SKM-1 treated with dmso at 0.1 percent for 144 hours (cell line): ENCODE measurements around the gene PACS1.
A peak's percentile ranks its signal among the peaks of the same experiment; 100 is the strongest.
"Not testable (repeated sequence)": the region's sequence is repeated elsewhere in the genome, so short reads cannot be mapped to it uniquely, and the experiment has no call there.

Experiments used
- DNase-seq: peaks from one replicate; lab custom pipeline; 2025; ENCODE audit not compliant: unreplicated experiment; lab: John Stamatoyannopoulos, UW

The PACS1 gene

GRCh38 chr11:66072518-66072917 lies 2.4 kb downstream of the PACS1 start:
- DNase-seq: no peak

GRCh38 chr11:66073669-66074068 lies 3.6 kb downstream of the PACS1 start:
- DNase-seq: no peak

GRCh38 chr11:66075273-66075672 lies 5.2 kb downstream of the PACS1 start:
- no peak for DNase-seq

DNA sequence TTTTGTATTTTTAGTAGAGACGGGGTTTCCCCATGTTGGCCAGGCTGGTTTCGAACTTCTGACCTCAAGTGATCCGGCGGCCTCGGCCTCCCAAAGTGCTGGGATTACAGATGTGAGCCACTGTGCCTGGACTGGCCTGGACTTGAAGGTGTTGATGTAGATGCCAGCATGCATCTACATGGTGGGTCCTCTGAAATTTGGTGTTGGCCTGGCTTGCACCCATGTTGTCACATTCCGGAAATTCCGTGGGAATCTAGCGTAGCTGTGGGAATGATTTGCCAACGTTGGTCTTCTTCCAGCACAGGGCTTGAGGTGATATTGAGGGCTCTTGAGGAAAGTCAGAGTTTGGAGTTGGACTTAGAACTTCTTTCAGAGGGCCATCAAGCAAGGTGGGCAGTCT lies 6.5 kb downstream of the PACS1 start:
- DNase-seq: no peak

DNA sequence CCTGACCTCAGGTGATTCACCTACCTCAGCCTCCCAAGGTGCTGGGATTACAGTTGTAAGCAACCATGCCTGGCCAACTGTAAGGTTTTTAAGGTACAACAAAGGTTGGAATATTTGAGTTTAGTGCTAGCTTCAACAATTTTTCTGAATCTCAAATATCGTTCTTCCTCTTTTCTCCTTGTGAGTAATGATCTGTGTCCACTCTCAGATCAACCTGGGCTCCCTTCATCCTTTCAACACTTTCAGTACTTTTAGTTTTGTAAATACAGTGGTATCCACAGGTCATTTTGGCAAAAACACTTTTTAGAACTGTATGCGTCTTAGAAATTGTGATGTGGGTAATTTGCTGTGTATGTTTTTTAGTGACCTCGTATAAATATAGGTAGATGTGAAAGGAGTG lies 7.9 kb downstream of the PACS1 start:
- DNase-seq: no peak

- DNase-seq: not testable (repeated sequence)
Measured at GRCh38 chr11:66078949-66079348, 8.9 kb downstream of the PACS1 start.

DNA sequence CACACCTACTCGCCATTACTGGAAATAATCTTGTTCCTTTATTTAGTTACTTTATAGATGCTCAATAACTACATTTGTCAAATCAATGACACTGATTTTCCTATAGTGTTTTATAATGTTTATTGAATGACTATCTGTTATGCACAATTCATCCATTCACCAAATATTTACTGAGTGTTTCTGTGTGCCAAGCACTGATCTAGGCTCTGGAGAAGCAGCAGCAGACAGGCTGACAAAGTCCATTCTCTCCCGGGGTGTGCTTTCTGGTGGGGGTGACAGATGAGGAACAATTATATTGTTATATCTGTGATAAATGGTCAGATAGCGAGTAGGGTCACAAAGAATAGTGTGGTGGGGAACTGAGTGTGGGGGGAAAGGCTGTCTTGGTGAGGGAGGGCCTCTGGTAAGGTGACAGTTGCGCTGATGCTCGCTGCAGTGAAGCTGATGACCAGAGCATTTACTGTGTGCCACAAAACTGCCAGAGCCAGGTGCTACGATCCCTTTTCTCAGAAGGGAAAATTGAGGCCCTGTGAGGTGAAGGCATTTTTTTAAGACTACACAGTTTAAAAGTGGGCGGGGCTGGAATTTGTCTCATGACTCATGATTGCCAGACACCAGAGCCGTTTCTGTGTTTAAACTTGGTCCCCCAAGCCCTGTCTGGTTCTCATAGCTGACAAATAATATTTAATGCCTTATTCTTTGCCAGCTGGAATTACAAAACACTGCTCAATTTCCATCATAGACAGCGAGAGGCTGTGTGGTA lies 10.2 kb downstream of the PACS1 start:
- no peak for DNase-seq

DNA sequence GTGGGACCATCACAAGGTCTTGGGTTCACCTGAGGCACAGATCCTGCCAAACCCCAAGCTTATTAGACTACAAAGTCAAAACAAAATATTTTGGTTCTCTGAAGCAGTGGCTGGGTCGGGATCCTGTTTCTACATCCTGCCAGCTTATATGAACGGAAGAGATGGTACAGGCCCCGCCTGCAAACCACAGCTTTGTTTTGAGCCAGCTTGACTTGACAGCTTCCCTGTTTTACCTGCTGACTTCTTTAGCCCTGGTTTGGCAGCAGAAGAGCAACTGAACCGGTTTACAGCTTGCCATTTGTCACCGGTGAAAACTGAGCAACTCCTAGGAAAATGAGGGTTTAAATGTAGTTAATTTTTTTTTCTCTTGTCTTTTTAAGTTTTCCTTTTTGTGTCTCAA lies 11.4 kb downstream of the PACS1 start:
- peak; percentile 88 for DNase-seq

DNA sequence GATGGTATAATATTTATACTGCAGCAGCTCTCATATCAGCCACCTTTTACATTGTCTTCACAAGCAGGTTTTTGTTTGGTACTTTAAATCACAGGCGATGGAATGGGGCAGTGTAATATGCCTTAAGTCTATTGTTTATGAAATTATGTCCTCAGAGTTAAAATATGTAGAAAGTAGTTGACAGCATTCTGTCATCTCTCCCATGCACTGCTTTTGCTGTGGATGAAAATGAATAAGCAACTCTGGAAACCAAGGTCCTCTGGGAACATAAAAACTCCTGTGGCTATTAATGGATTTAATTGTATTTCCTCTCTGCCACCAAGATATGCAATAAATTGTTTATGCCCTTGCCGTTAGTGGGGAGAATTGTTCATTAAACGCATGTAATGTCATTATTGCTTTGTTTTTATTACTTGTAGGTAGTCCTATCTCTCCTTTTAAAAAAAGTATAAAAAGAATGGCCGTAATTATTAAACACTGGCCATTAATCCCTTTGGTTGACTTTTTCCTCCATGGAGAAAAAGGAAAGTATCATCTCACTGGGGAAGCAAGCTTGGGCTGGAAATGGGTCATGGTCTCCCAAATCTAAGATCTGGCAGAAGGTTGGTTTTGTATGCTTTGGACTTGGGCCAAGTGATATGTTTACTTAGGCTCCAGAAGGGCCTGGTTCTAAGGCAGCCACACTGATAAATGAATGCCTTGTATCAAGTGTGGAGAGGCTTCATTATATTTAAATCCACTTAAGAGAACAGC lies 13.1 kb downstream of the PACS1 start:
- no peak for DNase-seq

- no peak for DNase-seq
Measured at GRCh38 chr11:66083767-66084166, 13.7 kb downstream of the PACS1 start.

DNA sequence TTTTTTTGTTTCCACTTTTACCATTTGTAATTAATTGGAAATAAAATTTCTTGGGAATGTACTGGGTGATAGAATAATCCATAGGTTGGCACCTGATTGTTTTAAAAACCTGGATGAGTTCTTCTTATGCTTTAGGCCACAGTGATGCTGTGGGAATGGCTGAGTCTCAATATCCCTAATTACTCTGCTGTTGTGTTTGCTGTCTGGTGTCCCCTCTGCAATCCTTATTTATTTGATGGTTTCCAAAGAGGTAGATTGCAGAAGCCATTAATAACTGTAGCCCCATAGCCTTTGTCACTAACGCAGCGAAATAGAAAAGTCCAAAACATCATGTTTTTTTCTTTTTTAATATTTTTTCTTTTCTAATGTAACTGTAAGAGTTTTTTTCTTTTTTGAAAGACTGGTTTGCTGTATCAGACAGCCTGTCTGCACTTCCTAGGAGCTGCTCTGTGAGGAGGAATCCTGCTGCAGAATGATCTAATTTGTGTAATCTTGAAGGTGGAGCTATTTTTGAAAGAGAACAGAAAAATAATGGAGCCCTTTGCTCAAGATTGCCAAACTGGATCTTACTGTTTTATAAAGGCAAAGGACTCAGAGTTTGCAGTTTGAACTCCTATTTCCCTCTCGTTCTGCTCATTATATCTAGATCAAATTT lies 14.9 kb downstream of the PACS1 start:
- no peak for DNase-seq

- DNase-seq: no peak
Measured at GRCh38 chr11:66087148-66087908, 17.3 kb downstream of the PACS1 start.

- no peak for DNase-seq
Measured at GRCh38 chr11:66089067-66089466, 19.0 kb downstream of the PACS1 start.

DNA sequence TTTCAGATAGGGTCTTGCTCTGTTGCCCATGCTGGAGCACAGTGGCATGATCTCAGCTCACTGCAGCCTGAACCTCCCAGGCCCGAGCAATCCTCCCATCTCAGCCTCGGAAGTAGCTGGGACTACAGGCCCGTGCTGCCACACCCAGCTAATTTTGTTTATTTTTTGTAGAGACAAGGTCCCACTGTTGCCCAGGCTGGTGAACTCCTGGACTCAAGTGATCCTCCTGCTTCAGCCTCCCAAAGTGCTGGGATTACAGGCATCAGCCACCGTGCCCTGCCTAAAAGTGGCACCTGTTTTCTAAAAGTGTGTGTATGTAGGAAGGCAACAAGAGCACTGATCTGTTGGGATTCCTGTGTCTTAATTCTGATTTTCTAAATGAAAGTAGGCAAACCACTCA lies 20.2 kb downstream of the PACS1 start:
- DNase-seq: no peak

GRCh38 chr11:66092125-66092524 lies 22.1 kb downstream of the PACS1 start:
- not testable (repeated sequence) for DNase-seq

- DNase-seq: not testable (repeated sequence)
Measured at GRCh38 chr11:66099746-66100145, 29.7 kb downstream of the PACS1 start.

DNA sequence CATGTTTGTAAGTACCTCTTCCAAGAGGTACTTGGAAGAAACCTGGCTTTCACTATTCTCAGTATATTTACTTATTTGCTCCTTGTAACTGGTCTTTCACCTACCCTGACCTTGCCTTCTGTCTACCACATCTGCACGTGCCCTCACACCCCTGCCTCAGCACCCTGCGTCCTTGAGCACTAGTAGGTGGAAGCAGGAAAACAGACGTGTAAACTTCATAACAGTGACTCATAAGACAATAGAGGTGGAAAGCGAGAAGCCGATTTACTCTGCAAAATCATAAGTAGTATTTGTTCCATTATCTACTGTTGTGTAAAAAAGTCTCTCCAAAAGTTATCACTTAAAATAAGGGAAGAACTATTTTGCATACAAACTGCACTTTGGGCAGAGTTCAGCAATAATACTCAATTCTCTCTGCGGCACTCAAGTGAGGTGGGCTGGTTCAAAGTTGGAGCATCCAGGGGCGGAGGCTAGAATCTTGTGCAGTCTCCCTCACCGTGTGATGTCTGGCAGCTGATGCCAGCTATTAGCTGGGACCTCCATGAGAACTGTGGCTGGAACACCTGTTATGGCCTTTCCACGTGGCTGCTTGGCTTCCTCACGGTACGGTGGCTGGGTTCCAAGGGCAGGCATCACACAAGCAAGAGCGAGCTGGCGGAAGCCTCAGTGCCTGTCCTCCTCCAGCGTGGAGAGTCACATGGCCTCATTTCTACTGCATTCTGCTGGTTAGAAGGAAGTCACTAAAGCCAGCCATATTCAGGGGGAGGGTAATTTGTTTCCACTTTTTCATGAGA lies 30.4 kb downstream of the PACS1 start:
- DNase-seq: no peak

GRCh38 chr11:66101066-66101464 lies 31.0 kb downstream of the PACS1 start:
- DNase-seq: no peak

GRCh38 chr11:66104057-66104638 lies 34.1 kb downstream of the PACS1 start:
- DNase-seq: no peak
